Mammary epithelial cell (primary cell): ENCODE results near the gene PRM2.

Source experiments
- EZH2 ChIP-seq: IDR thresholded peaks from 2 replicates; pipeline ENCODE4 v1.6.1; 2012; ENCODE audit warnings: low read length, inconsistent platforms, borderline replicate concordance
- TF ChIP-seq, protein P1 (sequence below), 2 donors: IDR thresholded peaks in 1 of 2; conservative IDR thresholded peaks in 1 of 2; 2 replicates each; pipeline ENCODE4 v1.5.1; 2011 to 2012; ENCODE audit warnings: inconsistent platforms in 2 of 2, low read length in 2 of 2, mild to moderate bottlenecking in 2 of 2, control low read depth in 1 of 2, low read depth in 1 of 2; ENCODE audit not compliant: insufficient read depth in 1 of 2; ENCODE audit errors: extremely low read depth in 1 of 2

DNA sequence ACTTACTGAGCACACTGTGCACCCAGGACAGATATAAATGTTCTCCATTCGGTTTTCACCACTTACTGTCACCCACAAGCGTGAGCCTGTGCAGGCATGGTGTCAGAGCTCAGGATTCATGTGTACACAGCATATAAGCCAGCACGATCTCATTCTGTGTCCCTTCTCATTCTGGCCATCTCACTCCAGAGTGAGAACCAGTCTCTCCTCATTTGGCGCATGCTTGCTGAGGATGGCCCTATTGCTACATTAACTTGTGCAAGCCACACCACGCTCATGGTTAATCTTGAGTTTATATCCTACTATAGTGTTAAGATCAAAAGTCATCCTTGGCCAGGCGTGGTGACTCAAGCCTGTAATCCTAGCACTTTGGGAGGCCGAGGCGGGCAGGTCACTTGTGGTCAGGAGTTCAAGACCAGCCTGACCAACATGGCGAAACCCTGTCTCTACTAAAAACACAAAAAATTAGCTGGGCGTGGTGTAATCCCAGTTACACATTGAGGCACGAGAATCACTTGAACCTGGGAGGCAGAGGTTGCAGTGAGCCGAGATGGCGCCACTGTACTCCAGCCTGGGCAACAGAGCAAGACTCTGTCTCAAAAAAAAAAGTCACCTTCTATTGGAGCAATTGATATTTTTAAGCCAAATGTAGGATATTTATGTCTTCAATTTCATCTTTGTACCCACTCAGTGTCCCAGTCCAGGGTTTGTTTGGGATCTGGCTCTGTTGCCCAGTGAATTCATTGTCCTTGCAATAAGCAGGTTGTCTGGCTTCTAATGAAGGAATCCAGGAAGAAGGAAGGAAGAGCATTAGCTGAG lies 41.2 kb downstream of the PRM2 start:
- TF ChIP-seq, protein P1, sequence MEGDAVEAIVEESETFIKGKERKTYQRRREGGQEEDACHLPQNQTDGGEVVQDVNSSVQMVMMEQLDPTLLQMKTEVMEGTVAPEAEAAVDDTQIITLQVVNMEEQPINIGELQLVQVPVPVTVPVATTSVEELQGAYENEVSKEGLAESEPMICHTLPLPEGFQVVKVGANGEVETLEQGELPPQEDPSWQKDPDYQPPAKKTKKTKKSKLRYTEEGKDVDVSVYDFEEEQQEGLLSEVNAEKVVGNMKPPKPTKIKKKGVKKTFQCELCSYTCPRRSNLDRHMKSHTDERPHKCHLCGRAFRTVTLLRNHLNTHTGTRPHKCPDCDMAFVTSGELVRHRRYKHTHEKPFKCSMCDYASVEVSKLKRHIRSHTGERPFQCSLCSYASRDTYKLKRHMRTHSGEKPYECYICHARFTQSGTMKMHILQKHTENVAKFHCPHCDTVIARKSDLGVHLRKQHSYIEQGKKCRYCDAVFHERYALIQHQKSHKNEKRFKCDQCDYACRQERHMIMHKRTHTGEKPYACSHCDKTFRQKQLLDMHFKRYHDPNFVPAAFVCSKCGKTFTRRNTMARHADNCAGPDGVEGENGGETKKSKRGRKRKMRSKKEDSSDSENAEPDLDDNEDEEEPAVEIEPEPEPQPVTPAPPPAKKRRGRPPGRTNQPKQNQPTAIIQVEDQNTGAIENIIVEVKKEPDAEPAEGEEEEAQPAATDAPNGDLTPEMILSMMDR (conservative IDR thresholded peaks at IDR 0.05 in 1 of 2, IDR thresholded peaks at IDR 0.05 in 1 of 2; ENCODE audit: extremely low read depth in 1 of 2, insufficient read depth in 1 of 2, low read depth in 1 of 2, low read length in 2 of 2) = no peak
- no peak for TF ChIP-seq EZH2
